ENCODE data around the gene TBC1D8.
A peak's percentile ranks its signal among the peaks of the same experiment; 100 is the strongest.

TBC1D8 gene

GRCh38 chr2:100995309-100996075 is 155.7 kb downstream of the TBC1D8 start:
- DNase-seq, result no peak

DNA sequence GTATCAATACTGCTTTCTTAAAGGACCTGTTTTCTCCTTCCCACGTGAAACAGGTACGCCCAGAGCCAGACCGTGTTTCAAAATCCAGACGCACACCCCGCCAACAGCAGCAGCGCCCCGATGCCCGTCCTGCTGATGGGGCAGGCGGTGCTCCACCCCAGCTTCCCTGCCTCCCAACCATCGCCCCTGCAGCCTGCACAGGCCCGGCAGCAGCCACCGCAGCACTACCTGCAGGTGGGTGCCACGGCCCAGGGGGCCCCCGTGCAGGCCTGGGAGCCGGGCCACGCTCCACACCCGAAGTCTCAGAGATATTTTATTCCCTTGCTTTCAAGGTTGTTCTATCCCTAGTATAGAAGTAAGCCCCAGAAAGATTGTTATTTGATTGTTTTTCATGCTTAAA is 157.9 kb downstream of the TBC1D8 start:
- DNase-seq, result no peak

- DNase-seq, result peak in 2 of 3 donors; percentile 6 to 56
Measured at GRCh38 chr2:100992262-100992661, 158.9 kb downstream of the TBC1D8 start.

GRCh38 chr2:100991404-100991773 is 159.8 kb downstream of the TBC1D8 start:
- DNase-seq, result no peak

GRCh38 chr2:100990650-100991403 is 160.4 kb downstream of the TBC1D8 start:
- no peak for DNase-seq

DNA sequence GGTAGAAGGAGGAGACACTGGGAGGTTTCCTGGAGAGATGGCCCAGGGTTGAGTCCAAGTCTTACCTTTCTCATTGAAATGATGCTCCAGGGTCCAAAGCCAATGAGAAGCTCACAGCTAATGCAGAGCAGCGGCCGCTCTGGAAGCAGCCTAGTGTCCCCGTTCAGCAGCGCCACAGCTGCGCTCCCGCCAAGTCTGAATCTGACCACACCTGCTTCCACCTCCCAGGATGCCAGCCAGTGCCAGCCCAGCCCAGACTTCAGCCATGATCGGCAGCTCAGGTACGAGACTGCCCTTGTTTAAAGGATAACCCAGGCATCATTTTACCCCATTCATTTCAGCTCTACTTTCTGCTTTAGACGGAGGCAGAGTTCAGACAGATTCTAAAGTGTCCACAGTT is 161.0 kb downstream of the TBC1D8 start:
- no peak for DNase-seq

- DNase-seq, result no peak
Measured at GRCh38 chr2:100989666-100990065, 161.5 kb downstream of the TBC1D8 start.

DNA sequence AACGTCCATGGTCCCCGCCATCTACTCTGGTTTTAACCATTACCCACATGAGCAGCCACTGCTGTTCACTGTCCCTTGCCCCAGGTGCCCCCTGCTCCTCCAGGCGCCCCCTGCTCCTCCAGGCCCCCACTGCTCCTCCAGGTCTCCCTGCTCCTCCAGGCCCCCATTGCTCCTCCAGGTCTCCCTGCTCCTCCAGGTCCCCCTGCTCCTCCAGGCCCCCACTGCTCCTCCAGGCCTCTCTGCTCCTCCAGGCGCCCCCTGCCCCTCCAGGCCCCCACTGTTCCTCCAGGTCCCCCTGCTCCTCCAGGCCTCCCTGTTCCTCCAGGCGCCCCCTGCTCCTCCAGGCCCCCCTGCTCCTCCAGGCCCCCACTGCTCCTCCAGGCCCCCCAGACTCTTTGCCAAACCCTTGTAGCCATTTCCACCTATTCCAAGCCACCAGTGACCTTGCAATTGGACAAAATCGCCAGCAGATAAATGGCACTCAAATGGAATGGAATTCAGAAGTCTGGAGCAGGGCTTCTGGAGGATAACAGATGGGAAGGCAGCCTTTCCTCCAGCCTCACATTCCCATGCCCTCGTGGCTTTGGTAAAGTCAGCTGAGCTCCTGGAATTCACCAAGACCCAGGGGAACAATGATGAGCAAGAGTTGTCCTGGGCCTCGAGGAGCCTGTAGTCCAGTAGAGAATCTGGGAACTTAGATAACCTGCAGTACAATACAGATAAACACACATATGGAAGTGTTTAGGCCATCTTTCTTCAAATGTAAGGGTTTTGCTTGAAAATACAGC is 162.4 kb downstream of the TBC1D8 start:
- DNase-seq, result no peak

DNA sequence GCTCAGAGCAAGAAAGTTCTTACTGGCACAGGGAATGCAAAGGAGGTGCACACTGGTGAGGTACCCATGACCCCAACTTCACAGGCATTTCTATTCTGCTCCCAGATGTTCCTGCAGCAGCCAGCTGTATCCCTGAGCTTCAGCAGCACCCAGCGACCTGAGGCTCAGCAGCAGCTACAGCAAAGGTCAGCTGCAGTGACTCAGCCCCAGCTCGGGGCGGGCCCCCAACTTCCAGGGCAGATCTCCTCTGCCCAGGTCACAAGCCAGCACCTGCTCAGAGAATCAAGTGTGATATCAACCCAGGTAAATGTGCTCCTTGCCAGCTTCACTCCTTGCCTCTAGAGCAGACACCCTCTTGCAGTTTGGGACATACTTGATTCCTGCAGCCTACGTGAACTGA is 163.2 kb downstream of the TBC1D8 start:
- no peak for DNase-seq

GRCh38 chr2:100987536-100987935 is 163.6 kb downstream of the TBC1D8 start:
- no peak for DNase-seq

- DNase-seq, result no peak
Measured at GRCh38 chr2:100986157-100986556, 165.0 kb downstream of the TBC1D8 start.

DNA sequence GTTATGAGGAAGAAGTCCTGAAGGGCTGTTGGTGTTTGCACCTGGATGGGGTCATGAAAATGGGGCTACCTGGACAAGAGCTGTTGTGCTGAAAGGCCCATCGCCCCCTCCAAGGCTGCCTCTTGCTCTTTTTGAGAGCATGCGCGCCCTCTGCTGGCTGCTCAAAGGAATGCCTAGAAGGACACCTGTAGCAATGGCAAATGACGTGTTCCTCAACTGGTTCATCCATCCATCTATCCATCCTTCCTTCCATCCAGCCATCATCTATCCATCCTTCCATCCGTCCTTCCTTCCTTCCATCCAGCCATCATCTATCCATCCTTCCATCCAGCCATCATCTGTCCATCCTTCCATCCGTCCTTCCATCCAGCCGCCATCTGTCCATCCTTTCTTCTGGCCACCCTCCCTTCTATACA is 166.3 kb downstream of the TBC1D8 start:
- DNase-seq, result peak; percentile 77 to 85 (median 85)

DNA sequence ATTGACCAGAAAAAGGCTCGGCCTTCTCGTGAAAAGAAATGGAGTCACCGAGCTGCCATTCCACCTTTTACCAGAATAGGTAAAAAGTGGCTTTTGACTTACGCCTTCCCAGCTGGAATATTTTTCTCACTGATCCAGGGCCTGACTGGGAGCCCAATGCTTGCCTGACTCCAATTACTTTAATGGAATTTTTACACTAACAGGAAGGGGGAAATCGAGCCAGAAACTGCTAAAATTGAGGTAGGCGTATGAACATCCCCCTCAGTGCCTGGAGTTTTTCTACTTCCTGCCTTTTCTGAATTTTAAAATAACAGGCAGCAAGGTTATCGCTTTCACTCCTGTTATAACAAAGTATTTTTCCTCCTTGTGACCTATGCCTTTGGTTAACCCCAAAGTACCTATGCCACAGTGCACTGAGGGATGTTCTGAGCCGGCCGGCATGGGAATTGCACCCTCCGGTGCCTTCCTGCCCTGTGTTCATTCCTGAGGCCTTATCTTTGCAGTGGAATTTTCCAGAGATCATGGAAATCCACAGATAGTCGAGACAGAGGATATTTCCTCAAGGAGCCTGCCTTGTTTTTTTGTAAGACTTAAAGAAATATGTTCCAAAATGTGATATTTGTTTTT is 167.4 kb downstream of the TBC1D8 start:
- DNase-seq, result no peak

DNA sequence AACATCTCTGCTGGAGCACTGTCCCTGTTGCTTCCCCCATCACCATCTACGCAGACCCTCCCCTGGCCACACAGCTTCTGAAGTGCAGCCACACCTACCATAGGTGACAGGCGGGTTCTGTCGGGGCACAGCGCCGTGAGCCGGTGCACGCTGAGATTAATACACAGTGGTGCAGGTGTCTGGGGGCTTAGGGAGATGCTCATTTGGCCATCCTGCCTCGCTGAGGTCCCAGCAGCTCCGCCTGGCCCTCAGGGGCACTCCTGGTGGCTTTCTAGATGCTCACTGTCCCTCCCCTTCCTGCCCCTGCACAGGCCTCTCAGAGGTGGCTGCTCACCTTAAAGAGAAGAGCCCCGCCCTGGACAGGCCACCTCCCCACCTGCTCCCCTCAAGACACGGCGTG is 168.0 kb downstream of the TBC1D8 start:
- no peak for DNase-seq

GRCh38 chr2:100982431-100982861 is 168.7 kb downstream of the TBC1D8 start:
- DNase-seq, result no peak

DNA sequence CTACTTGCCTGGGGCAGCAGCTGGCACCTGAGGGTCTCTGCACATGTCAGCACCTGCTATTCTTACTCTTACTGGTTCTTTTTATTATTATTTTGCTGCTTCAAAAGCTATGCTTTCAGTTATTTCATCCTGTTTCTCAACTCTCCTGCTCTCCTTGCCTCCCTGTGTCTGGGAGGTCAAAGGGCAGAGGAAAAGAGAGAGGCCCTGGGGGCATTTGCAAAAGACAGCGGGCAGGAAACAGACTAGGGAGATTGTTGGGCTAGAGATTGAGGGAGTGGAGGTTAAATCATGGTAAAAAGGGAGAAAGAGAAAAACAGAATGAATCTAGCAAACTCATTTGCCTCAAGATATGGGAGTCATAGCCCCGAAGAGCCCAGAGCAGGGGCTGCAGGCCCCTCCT is 170.2 kb downstream of the TBC1D8 start:
- DNase-seq, result no peak

GRCh38 chr2:100980046-100980445 is 171.1 kb downstream of the TBC1D8 start:
- DNase-seq, result no peak

DNA sequence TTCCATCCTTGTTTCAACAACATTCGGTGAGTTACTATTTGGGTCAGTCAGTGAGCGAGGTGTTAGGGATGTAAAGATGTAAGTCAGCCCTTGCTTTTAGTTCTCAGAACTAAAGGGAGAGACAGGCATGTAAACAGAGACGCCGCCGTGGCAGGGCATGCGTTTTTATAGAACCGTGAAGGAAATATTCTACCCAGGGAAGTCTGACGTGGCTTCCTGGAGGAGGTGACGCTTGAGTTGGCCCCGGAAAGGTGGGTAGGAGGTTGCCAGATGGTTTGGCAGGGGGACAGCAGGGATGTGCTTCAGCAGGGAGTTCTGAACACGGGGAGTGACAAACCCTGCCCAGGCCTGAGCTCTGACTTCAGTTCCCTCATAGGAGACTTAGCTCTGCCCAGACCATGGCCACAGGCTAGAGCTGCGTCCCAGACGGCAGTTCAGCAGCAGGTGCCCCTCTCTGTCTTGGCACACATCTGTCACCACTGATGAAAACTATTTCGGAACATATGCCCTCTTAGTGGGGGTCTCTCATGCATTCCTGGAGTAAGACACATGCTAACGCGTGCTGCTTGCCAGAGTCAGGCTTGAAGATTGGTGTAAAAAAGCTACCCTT is 172.5 kb downstream of the TBC1D8 start:
- DNase-seq, result no peak

DNA sequence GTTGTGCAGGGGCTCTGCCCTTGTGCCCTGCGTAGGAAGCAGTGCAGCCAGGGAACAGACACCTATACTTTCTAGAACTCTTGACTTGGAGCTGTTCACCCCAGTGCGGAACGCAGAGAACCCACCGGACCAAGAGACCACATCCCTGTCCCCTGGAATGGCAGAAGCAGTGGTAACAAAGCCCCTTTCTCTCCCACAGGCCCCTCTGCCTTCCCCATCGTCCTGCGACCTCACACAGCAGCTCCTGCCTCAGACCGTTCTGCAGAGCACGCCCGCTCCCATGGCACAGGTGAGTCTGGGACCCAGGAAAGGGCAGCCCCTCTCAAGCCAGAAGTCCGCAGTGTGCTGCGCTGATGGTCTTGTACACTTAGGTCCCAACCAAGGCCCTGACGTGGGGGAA is 173.7 kb downstream of the TBC1D8 start:
- no peak for DNase-seq

DNA sequence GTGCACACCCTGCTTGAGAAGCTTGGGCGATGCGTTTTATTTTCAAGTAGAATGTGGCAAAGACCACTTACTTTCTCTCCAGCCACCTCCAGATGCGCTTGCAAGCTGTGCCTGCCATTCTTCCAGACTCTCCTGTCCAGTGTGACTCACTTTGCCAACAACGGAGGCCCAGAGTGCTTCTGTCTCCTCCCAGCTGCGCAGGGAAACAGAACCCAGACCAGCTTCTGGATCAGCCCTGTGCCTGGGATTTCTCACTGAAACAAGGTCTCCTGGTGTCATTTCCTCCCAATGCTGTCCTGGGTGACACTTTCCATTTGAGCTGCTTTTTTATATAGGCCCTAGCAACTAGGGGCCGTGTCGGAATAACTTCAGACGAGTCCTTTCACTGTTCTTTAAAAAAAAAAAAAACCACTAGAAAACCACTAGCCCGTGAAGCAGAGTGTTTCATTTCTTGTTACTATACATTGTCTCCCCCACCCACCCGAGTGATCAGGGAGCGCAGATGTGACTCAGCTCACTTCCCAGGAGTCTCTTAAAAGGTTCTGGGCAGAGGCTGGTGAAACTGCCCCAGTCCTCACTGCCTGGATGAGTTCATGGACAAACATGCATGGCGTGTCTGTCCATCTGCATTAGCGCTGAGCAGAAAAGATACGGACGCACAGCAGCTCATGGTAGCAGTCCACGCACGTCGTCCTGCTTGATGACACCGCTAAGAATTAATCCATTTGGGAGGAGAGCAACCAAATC is 174.4 kb downstream of the TBC1D8 start:
- DNase-seq, result no peak

DNA sequence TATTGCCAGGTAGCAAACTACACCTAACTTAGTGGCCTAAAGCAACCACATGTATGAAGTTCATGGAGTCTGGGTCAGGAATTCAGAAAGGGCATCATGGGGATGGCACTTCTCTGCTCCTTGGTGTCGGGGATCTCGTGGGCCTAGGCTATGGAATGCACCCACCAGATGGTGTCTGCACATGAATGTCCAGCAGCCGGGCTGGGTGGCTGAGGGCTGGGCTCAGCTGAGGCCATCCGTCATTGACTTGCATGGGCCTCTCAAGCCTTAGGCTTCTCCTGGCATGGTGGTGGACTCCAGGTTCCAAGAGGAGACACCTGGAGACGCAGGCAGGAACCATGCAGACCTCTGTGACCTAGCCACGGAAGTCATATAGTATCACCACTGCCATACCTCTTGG is 175.1 kb downstream of the TBC1D8 start:
- no peak for DNase-seq

GRCh38 chr2:100975521-100975785 is 175.7 kb downstream of the TBC1D8 start:
- no peak for DNase-seq
